BLaER1 (cell line): ENCODE data around the gene ISYNA1.

Experiments used
- H3K27ac ChIP-seq: shearing (Covaris generic); formaldehyde crosslinking; 2 replicates; pipeline ENCODE4 v1.8.1; 2022
- H3K27me3 ChIP-seq: shearing (Covaris generic); formaldehyde crosslinking; 2 replicates; pipeline ENCODE4 v1.8.1; 2022
- H3K36me3 ChIP-seq: shearing (Covaris generic); formaldehyde crosslinking; 2 replicates; pipeline ENCODE4 v1.8.1; 2022
- H3K4me1 ChIP-seq: shearing (Covaris generic); formaldehyde crosslinking; 2 replicates; pipeline ENCODE4 v1.8.1; 2022
- H3K4me2 ChIP-seq: shearing (Covaris generic); formaldehyde crosslinking; 2 replicates; pipeline ENCODE4 v1.8.1; 2022
- H3K4me3 ChIP-seq: shearing (Covaris generic); formaldehyde crosslinking; 2 replicates; pipeline ENCODE4 v1.8.1; 2022
- H3K9ac ChIP-seq: shearing (Covaris generic); formaldehyde crosslinking; 2 replicates; pipeline ENCODE4 v1.8.1; 2022
- H3K9me3 ChIP-seq: shearing (Covaris generic); formaldehyde crosslinking; 2 replicates; pipeline ENCODE4 v1.8.1; 2022
- H4K20me1 ChIP-seq: shearing (Covaris generic); formaldehyde crosslinking; 2 replicates; pipeline ENCODE4 v1.8.1; 2022
- Cebpa-rat ChIP-seq: shearing (Covaris generic); IDR thresholded peaks from 2 replicates; pipeline ENCODE4 v1.8.1; 2022

The ISYNA1 gene

DNA sequence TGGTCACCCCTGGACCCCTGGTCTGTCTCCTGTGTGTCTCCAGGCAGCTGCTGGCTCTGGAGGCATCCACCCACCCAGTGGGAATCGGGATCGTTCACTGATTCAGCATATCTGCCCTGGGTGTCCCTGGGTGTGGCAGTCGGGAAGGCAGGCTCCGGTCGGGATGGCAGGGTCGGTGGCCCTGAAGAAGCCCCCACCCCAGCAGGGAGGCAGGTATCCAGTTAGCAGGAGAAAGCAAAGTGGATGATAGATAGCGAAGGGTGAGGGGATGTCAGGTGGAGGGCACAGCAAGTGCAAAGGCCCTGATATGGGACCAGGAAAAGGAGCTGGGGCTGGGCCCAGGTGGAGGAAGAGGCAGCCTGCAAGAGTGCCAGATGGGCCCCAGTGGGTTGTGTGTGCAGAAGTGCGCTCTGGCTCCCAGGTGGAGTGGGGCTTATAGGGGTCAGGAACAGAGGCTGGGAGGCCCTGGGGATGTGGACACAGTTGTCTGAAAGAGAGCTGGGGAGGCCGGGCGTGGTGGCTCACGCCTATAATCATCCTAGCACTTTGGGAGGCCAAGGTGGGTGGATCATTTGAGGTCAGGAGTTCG, 16.5 kb downstream of the ISYNA1 start:
- peak overlapping the region; percentile 92 for H3K9ac ChIP-seq
- H3K4me2 ChIP-seq: peak overlapping the region; percentile 98
- H3K27ac ChIP-seq: peak overlapping the region; percentile 94
- no peaks in the 10 kb centered on the region for H3K9me3 ChIP-seq
- H3K27me3 ChIP-seq: no peaks in the 10 kb centered on the region
- peak overlapping the region; percentile 92; the same call in 1 of the 2 replicates for H3K4me3 ChIP-seq
- H3K36me3 ChIP-seq: 0 out of 2 replicates have a peak, but pooled peaks cover 7% of the 10 kb centered on the region
- peaks cover 60% of the 10 kb centered on the region for H4K20me1 ChIP-seq
- TF ChIP-seq Cebpa-rat: no peak
- H3K4me1 ChIP-seq: peaks cover 89% of the 10 kb centered on the region

DNA sequence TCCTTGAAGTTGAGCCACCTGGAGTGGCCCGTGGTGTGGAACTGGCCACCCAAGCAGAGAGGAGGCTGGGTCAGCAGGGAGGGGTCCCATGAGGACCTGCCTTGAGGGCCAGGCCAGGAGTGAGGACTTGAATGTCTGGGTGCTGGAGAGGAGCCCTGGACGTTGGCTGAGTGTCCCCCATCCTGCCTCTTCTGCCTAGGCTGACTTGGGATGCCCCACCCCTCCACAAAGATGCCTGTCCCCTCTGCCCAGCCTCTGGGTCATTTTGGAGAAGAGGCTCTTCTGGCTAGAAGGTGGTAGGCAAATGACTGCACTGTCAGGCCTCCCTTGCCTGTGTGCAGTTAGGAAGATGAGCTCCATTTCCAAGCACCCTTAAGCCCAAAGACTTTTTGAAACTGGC, 17.0 kb downstream of the ISYNA1 start:
- Histone ChIP-seq H3K9ac (peak overlapping the region; percentile 92), H3K27ac (peak overlapping the region; percentile 94), H3K4me3 (peak overlapping the region; percentile 92), H3K36me3 (0 out of 2 replicates have a peak, but pooled peaks cover 7% of the 10 kb centered on the region), H4K20me1 (peaks cover 54% of the 10 kb centered on the region), H3K4me2 (peak overlapping the region; percentile 98), H3K27me3 (no peaks in the 10 kb centered on the region), H3K9me3 (no peaks in the 10 kb centered on the region), H3K4me1 (peaks cover 89% of the 10 kb centered on the region)
- TF ChIP-seq Cebpa-rat: no peak

DNA sequence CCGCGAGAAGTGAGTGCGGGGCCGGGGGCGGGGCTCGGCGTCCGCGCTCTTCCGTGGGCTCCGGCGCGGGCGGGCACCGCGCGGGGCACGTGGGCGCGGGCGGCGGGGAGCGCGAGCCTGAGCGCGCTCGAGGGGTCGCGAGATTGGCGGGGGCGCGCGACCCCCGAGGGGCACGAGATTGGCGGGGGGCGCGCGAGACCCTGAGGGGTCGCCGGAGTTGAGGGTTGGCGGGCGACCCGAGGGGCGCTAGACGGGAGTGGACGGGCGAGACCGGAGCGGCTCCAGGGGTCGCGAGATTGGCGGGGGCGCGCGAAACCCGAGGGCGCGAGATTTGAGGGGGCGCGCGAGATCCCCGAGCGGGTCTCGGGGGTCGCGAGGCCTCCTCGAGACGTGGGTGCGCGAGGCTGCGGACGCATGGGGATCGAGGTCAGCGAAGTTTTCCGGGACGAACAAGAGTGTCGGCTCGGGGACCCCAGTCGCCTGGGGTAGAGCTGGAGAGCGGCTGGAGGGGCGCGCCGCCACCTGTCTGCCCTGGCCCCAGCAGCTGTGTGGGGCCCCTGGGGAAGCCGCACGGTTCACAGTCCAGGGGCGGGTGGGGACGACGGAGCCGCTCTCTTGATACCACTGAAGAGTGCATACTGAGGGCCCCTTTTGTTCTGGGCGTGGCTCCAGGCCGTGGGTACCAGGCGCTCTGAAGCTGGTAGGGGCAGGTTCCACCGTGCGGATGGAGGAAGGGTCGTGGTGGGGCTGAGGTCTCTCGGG, 18.1 kb downstream of the ISYNA1 start:
- Histone ChIP-seq H3K27me3 (no peaks in the 10 kb centered on the region), H3K4me3 (peak overlapping the region; percentile 92), H3K27ac (peak overlapping the region; percentile 94), H3K4me1 (peaks cover 89% of the 10 kb centered on the region), H3K9ac (peak overlapping the region; percentile 92), H3K36me3 (0 out of 2 replicates have a peak, but pooled peaks cover 7% of the 10 kb centered on the region), H3K4me2 (peak overlapping the region; percentile 98), H3K9me3 (no peaks in the 10 kb centered on the region), H4K20me1 (peaks cover 45% of the 10 kb centered on the region)
- no peak for TF ChIP-seq Cebpa-rat

DNA sequence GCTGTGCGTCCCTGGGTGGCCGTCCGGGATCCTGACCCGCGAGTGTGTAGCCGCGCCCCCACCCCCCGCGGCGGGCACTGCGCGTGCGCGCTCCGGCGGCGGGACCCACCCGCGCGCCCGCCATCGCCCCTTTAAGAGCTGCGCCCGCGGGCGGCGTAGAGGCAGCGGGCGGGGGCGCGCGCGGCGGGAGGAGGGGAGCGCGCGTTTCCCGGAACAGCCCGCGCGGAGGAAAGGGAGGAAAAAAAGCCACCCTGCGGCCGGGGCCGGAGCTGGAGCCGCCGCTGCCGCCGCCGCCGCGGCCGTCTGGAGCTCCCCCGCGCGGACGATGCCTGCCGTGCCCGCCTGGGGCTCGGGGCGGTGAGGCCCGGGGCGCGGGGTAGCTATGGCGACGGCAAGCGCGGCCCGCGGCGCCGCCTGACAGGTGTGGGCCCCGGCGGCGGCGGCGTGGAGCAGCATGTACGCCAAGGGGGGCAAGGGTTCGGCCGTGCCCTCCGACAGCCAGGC, 18.7 kb downstream of the ISYNA1 start, which contains the start of gene SSBP4:
Gene SSBP4 (plus strand): TSS at position 204 of the 504 bp plus-strand sequence. CDS start 251 bp downstream, at position 455.
- TF ChIP-seq Cebpa-rat: no peak

DNA sequence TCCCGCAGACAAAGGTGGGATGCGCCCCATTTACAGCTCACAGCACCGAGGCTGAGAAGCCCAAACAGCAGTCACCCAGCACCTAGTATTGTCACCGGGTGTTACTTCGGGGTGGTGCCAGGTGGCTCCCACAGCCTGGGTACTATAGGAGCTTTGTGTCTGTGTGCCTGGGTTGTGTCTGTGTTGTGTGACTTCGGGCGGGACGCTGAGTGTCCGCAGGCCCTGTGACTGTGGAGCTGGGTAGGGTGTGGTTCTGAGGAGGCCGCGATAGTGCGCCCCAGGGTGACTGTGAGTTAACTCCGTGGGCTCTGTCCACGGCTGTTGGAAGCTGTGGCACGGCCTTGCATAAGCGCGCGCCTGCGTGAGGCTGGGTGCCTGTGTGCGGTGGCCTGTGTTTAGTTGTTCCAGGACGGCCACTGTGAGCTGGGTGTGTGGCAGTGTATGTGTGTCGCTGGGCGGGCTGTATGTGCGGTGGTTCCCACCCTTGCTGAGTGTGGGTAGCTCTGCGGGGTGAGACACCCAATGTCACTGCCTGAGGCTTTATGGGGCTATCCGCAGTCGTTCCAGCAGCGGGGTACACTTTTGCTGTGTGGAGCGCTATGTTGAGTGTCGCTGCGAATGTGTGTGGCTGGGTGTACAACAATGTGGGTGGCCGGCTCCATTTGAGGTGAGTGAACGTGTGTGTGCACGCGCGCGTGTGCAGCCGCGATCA, 19.3 kb downstream of the ISYNA1 start:
- Histone ChIP-seq H3K27me3 (no peaks in the 10 kb centered on the region), H3K4me1 (peaks cover 87% of the 10 kb centered on the region), H3K36me3 (0 out of 2 replicates have a peak, but pooled peaks cover 7% of the 10 kb centered on the region), H3K9me3 (no peaks in the 10 kb centered on the region), H3K27ac (peak overlapping the region; percentile 94), H3K9ac (peak overlapping the region; percentile 92), H4K20me1 (peaks cover 33% of the 10 kb centered on the region), H3K4me2 (peak overlapping the region; percentile 98), H3K4me3 (peak overlapping the region; percentile 92)
- TF ChIP-seq Cebpa-rat: no peak

More for the DNA sequence above, 18.7 kb downstream of the ISYNA1 start, which contains the start of gene SSBP4:
- peaks cover 40% of the 10 kb centered on the region for H4K20me1 ChIP-seq
- 0 out of 2 replicates have a peak, but pooled peaks cover 7% of the 10 kb centered on the region for H3K36me3 ChIP-seq
- peak within 1 kb of the TSS; percentile 92 for H3K9ac ChIP-seq
- peak within 1 kb of the TSS; percentile 92 for H3K4me3 ChIP-seq
- no peaks in the 10 kb centered on the region for H3K27me3 ChIP-seq
- H3K9me3 ChIP-seq: no peaks in the 10 kb centered on the region
- H3K4me1 ChIP-seq: peaks cover 89% of the 10 kb centered on the region
- H3K4me2 ChIP-seq: peak within 1 kb of the TSS; percentile 98
- H3K27ac ChIP-seq: peak within 1 kb of the TSS; percentile 94

DNA sequence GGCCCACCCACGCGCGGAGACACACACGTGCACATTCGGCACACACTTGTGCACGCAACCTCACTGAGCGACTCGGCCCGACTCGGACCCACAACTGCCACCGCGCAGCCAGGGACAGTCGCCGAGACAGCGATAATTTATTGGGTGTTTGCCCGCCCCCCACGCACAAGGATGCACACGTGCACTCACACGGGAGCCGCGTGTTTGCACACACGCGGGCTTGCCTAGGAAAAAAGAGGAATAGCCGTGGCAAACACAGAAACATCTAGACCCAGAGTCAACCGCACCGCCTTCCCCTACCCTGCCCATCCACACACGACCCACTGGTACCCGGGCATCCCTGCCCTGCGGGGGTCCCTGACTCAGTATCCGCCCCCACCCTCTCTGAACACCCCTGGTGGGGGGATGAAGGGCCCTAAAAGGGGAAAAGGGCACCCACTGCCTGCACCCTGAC, 19.9 kb downstream of the ISYNA1 start:
- H3K4me3 ChIP-seq: peak overlapping the region; percentile 63; the same call in 1 of the 2 replicates
- H4K20me1 ChIP-seq: peaks cover 28% of the 10 kb centered on the region
- H3K27ac ChIP-seq: peak overlapping the region; percentile 94
- H3K4me2 ChIP-seq: peak overlapping the region; percentile 98
- peak overlapping the region; percentile 76; the same call in 1 of the 2 replicates for H3K9ac ChIP-seq
- H3K36me3 ChIP-seq: 0 out of 2 replicates have a peak, but pooled peaks cover 7% of the 10 kb centered on the region
- TF ChIP-seq Cebpa-rat: no peak
- peaks cover 81% of the 10 kb centered on the region for H3K4me1 ChIP-seq
- H3K9me3 ChIP-seq: no peaks in the 10 kb centered on the region
- H3K27me3 ChIP-seq: no peaks in the 10 kb centered on the region

DNA sequence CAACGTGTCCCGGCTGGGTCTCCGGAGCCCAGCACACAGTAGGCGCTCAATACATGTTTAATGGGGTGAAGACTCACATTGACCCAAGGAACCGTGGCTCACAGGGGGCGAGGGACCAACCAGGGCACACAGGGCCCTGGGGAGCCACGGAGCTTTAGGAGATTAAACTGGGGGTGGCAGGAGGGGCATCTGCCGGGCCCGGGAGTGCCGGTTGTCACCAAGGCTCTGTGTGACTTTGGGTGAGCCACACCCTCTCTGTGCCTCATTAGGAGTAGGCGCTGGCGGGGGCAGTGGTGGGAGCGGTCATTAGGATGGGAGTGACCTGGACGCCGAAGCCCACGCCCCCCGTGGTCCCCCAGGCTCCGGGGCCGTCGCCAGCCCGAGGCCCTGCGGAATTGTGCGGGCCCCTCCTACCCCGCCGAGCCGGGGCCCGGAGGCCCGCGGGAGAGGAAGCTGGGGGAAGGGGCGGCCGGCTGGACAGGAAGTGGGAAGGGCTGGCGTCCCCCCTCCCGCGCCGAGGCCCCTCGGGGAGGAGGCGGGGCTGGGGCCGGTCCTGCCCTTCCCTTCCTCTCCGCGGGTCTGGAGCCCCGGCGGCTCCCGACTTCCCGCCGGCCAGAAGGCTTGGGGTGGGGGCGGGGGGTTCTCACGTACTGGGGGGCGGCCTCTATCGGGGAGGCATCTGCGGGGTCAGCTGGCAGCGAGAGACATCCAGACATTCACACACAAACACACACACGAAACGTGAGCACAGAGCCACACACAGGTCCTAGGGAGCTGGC, 20.5 kb downstream of the ISYNA1 start:
- Histone ChIP-seq H3K4me1 (peaks cover 75% of the 10 kb centered on the region), H3K4me3 (peak overlapping the region; percentile 63), H3K9ac (peak overlapping the region; percentile 76), H3K27me3 (no peaks in the 10 kb centered on the region), H3K27ac (peak overlapping the region; percentile 94), H4K20me1 (peaks cover 21% of the 10 kb centered on the region), H3K4me2 (peak overlapping the region; percentile 98), H3K9me3 (no peaks in the 10 kb centered on the region), H3K36me3 (0 out of 2 replicates have a peak, but pooled peaks cover 2% of the 10 kb centered on the region)
- TF ChIP-seq Cebpa-rat: no peak

DNA sequence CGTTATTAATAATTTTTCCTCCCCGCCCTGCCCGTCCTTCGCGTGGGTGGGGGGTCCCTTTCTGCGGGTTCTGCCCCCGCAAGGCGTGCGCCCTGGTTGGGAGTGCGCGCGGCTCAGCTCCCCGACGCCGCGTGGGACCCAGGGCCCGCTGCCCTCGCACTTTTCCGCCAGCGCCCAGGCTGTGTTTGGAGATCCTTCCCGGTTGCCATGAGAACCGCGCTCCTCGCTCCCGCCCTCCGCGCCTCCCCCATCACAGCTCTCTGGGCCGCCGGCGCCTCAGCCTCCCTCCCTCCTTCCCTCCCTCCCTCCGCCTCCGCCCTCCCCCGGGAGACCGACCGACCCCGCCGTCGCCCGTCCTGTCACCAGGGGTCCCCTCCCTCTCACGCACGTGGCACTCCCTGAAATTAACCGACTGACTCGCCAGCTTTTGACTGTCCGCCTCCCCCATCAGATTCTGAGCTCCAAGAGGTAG, 21.1 kb downstream of the ISYNA1 start:
- Histone ChIP-seq H3K36me3 (no peaks in the 10 kb centered on the region), H3K4me3 (peak overlapping the region; percentile 63), H3K9me3 (no peaks in the 10 kb centered on the region), H3K27ac (peak overlapping the region; percentile 94), H4K20me1 (peaks cover 15% of the 10 kb centered on the region), H3K9ac (peak overlapping the region; percentile 76), H3K27me3 (no peaks in the 10 kb centered on the region), H3K4me1 (peaks cover 69% of the 10 kb centered on the region), H3K4me2 (peak overlapping the region; percentile 98)
- TF ChIP-seq Cebpa-rat: no peak
